ENCODE measurements around the gene RNASE8. TPM values are rescaled to one million over a fixed set of nuclear protein-coding genes. Genes with fewer than 3 reads are reported as not detected.

RNASE8 gene
- total and polyA plus RNA-seq, 2 of the 8 experiments (the other 6 are each of a cell fraction or from before 2014, with no cell fraction given) = not detected

GRCh38 chr14:21014761-21015190, 42.8 kb upstream of the RNASE8 start:
- no peak overlapping the region for H3K27ac ChIP-seq (ENCODE audit: low read depth, low read length)
- H4K20me1 ChIP-seq (replicated peaks in 1 of 2; ENCODE audit: control insufficient read depth in 1 of 2, insufficient read depth in 2 of 2, low read length in 2 of 2) = no peaks in the 10 kb centered on the region
- peaks cover 0 to 2% (median 0%) of the 10 kb centered on the region in 4 experiments; a peak in 3 of 8 replicates for H3K36me3 ChIP-seq (ENCODE audit: control insufficient read depth in 2 of 4, insufficient read depth in 4 of 4, low read length in 3 of 4)
- 5% methylated on average over 4 of the region's 4 CpGs; no CpG with 5 or more reads in 1 of the 2 experiments for WGBS, 2 experiments (ENCODE audit: extremely low coverage in 1 of 2, insufficient coverage in 1 of 2, insufficient read length in 1 of 2, insufficient replicate concordance in 2 of 2, low coverage in 1 of 2, low lambda C conversion rate in 2 of 2, missing lambda C conversion rate in 1 of 2)
- no peak overlapping the region for H2AK5ac ChIP-seq (ENCODE audit: low read depth, low read length)
- H4K5ac ChIP-seq (ENCODE audit: insufficient read length, low read depth, low read length) = no peak overlapping the region
- FAIRE-seq = peak; percentile 88
- H2BK5ac ChIP-seq (ENCODE audit: low read depth, low read length) = no peak overlapping the region
- H3K79me2 ChIP-seq (ENCODE audit: control insufficient read depth in 1 of 2, insufficient read depth in 2 of 2, low read length in 2 of 2) = no peaks in the 10 kb centered on the region
- no peak overlapping the region for H4K91ac ChIP-seq (replicated peaks; ENCODE audit: insufficient read length, low read length)
- no peak overlapping the region for H3K4me3 ChIP-seq (ENCODE audit: extremely low read depth in 1 of 4, insufficient read depth in 2 of 4, low read depth in 3 of 4, low read length in 4 of 4)
- no peaks in the 10 kb centered on the region for H3K23me2 ChIP-seq (ENCODE audit: low read depth, low read length)
- no peaks in the 10 kb centered on the region for H3K79me1 ChIP-seq (ENCODE audit: low read depth, low read length)
- H3K23ac ChIP-seq (ENCODE audit: insufficient read length) = no peak overlapping the region
- H3K9me3 ChIP-seq (ENCODE audit: insufficient read depth in 2 of 2, low read depth in 1 of 2, low read length in 1 of 2) = no peaks in the 10 kb centered on the region
- peak; percentile 82 to 93 for DNase-seq (ENCODE audit: low read depth in 1 of 2, low spot score in 2 of 2)
- H3K27me3 ChIP-seq (replicated peaks in 1 of 4; ENCODE audit: control insufficient read depth in 3 of 4, extremely low read depth in 1 of 4, insufficient read depth in 3 of 4, low read length in 3 of 4) = no peaks in the 10 kb centered on the region; a peak in 1 of 7 replicates
- H2BK120ac ChIP-seq (replicated peaks; ENCODE audit: low read depth, low read length) = no peak overlapping the region
- H2BK15ac ChIP-seq (ENCODE audit: low read length) = no peak overlapping the region
- H3K4ac ChIP-seq (replicated peaks; ENCODE audit: insufficient read length, low read depth, low read length) = no peak overlapping the region
- no peak overlapping the region for H3K18ac ChIP-seq (ENCODE audit: extremely low read depth, low read length)
- H3K4me2 ChIP-seq (ENCODE audit: insufficient read depth in 1 of 2, low read depth in 2 of 2, low read length in 2 of 2) = no peak overlapping the region
- no peak overlapping the region for H3K9ac ChIP-seq (replicated peaks in 1 of 4; ENCODE audit: extremely low read depth in 1 of 4, low read depth in 3 of 4, low read length in 3 of 4)
- H3K4me1 ChIP-seq (replicated peaks in 1 of 4; ENCODE audit: control insufficient read depth in 3 of 4, insufficient read depth in 4 of 4, low read length in 3 of 4) = peaks cover 2 to 7% (median 5%) of the 10 kb centered on the region in 4 experiments; a peak in 5 of 7 replicates
- ChIA-PET POLR2A (ENCODE audit: partially characterized antibody) (interaction anchor here (0.5 to 2.8 kb wide), 17 partner anchors 9 to 200 kb away, joined by 3 to 36 read pairs (median 5); partner anchors contain the start of genes ARHGEF40, NDRG2 and RNASE7), CTCF (ENCODE audit: partially characterized antibody) (interaction anchor here (0.6 to 16.1 kb wide), 49 partner anchors 9 to 700 kb away, joined by 3 to 371 read pairs (median 6); partner anchors contain the start of genes ARHGEF40, METTL17, NDRG2 and OR5AU1)
- H2BK20ac ChIP-seq (ENCODE audit: low read length) = no peak overlapping the region
- H3K56ac ChIP-seq (replicated peaks; ENCODE audit: insufficient read length, low read depth, low read length) = no peak overlapping the region
- H2AFZ ChIP-seq (ENCODE audit: low read length) = no peak overlapping the region
- no peak overlapping the region for H3K14ac ChIP-seq (ENCODE audit: insufficient read length)
- H2BK12ac ChIP-seq (ENCODE audit: low read depth, low read length) = no peak overlapping the region
- H4K8ac ChIP-seq (ENCODE audit: extremely low read depth, insufficient read depth, low read length) = no peak overlapping the region
- peak; percentile 98 for TF ChIP-seq RAD21 (IDR thresholded peaks at IDR 0.05 in 1 of 2, conservative IDR thresholded peaks at IDR 0.05 in 1 of 2; ENCODE audit: low read depth in 2 of 2, low read length in 2 of 2)
- TF ChIP-seq HDAC6 (IDR thresholded peaks at IDR 0.05; ENCODE audit: low read depth, low read length) = no peak
- TF ChIP-seq SIN3A (conservative IDR thresholded peaks at IDR 0.05 in 1 of 2, IDR thresholded peaks at IDR 0.05 in 1 of 2; ENCODE audit: low read depth in 1 of 2, low read length in 2 of 2) = peak in 1 of 2 experiments; percentile 54; a peak in 1 of 4 replicates
- 0 out of 2 replicates have a peak, but pooled peaks have one; percentile 15 for TF ChIP-seq CREB1 (IDR thresholded peaks at IDR 0.05)
- peak; percentile 44; the same call in 1 of the 2 replicates for TF ChIP-seq YY1 (IDR thresholded peaks at IDR 0.05; ENCODE audit: low read depth, low read length)
- TF ChIP-seq CTCF (IDR thresholded peaks at IDR 0.05; ENCODE audit: control extremely low read depth in 1 of 3, insufficient read depth in 1 of 3, low read depth in 1 of 3, low read length in 3 of 3) = peak; percentile 47 to 96 (median 93)
- TF ChIP-seq ATF2 (IDR thresholded peaks at IDR 0.05; ENCODE audit: low read length) = peak; percentile 72; the same call in 1 of the 2 replicates
- peak; percentile 68; the same call in 1 of the 2 replicates for TF ChIP-seq SP1 (IDR thresholded peaks at IDR 0.05; ENCODE audit: low read depth, low read length)
